Measurements from ENCODE around the gene SFRP2. TPM values are rescaled to one million over a fixed set of nuclear protein-coding genes. Genes with fewer than 3 reads are reported as not detected.

The SFRP2 gene
- total RNA-seq, 1 experiment from 2014 or later, result not detected

DNA sequence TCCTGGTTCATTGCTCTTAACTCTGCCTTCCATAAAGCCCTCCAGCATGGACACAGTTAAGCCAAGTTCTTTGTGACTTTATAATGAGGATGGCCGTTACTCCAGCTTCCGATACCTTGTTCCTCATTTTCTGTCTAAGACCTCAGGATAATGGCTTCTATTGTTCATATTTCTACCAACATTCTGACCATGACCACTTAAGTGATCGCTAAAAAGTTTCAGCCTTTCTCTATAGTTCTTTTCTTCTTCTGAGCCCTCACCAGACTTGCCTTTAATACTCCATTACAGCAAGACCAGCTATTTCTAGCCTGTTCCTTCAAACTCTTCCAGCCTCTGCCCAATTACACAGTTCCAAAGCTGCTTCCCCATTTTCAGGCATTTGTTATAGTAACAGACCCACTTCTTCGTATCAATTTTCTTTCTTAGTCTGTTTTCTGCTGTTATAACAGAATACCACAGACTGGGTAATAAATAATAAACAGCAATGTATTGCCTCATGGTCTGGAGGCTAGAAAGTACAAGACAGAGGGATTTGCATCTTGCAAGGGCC, 41.4 kb downstream of the SFRP2 start:
- no peaks in the 10 kb centered on the region for H3K27me3 ChIP-seq (replicated peaks; ENCODE audit: control insufficient read depth, insufficient read depth, low read length)
- CTCF ChIA-PET, result no interaction called here
- BruUV-seq (replicated peaks), result no TSS peak
- Mint-ChIP-seq H3K4me1 (ENCODE audit: low read depth, unreplicated experiment) (no peaks in the 10 kb centered on the region), H3K9me3 (ENCODE audit: unreplicated experiment) (no peaks in the 10 kb centered on the region), H3K36me3 (ENCODE audit: insufficient read depth, unreplicated experiment) (no peaks in the 10 kb centered on the region), H3K27me3 (ENCODE audit: insufficient read depth, unreplicated experiment) (peaks cover 2% of the 10 kb centered on the region), H3K4me3 (ENCODE audit: unreplicated experiment) (no peak overlapping the region), H3K27ac (ENCODE audit: unreplicated experiment) (no peak overlapping the region)
- POLR2A ChIA-PET, result no interaction called here
- H3K4me1 ChIP-seq, result no peaks in the 10 kb centered on the region
- H3K4me3 ChIP-seq (ENCODE audit: low read depth, low read length), result no peak overlapping the region
- no peaks in the 10 kb centered on the region for H3K36me3 ChIP-seq (ENCODE audit: control insufficient read depth, insufficient read depth, low read length)
- H3K9me3 ChIP-seq, result no peaks in the 10 kb centered on the region
- TF ChIP-seq, protein P1, sequence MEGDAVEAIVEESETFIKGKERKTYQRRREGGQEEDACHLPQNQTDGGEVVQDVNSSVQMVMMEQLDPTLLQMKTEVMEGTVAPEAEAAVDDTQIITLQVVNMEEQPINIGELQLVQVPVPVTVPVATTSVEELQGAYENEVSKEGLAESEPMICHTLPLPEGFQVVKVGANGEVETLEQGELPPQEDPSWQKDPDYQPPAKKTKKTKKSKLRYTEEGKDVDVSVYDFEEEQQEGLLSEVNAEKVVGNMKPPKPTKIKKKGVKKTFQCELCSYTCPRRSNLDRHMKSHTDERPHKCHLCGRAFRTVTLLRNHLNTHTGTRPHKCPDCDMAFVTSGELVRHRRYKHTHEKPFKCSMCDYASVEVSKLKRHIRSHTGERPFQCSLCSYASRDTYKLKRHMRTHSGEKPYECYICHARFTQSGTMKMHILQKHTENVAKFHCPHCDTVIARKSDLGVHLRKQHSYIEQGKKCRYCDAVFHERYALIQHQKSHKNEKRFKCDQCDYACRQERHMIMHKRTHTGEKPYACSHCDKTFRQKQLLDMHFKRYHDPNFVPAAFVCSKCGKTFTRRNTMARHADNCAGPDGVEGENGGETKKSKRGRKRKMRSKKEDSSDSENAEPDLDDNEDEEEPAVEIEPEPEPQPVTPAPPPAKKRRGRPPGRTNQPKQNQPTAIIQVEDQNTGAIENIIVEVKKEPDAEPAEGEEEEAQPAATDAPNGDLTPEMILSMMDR (IDR thresholded peaks at IDR 0.05; ENCODE audit: insufficient read depth in 1 of 2, low read depth in 1 of 2, low read length in 1 of 2, severe bottlenecking in 1 of 2, unreplicated experiment in 1 of 2), result no peak
- no peak for DNase-seq
- intact Hi-C loops (cut with micrococcal nuclease; ENCODE audit: unreplicated experiment), result no loop called here

DNA sequence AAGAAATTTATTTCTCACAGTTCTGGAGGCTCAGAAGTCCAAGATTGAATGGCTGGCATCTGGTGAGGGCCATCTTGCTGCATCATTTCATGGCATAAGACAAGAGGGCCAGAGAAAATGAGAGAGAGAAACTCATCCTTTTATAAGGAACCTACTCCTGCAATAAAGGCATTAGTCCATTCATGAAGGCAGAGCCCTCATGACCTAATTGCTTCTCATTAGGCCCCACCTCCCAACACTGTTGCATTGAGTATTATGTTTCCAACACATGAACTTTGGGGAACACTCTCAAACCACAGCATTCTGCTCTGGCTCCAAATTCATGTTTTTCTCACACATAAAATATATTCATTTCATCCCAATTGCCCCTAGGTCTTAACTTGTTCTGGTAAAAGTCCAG, 43.2 kb downstream of the SFRP2 start:
- H3K4me3 ChIP-seq (ENCODE audit: low read depth, low read length), result no peak overlapping the region
- no peaks in the 10 kb centered on the region for H3K36me3 Mint-ChIP-seq (ENCODE audit: insufficient read depth, unreplicated experiment)
- peaks cover 4% of the 10 kb centered on the region for H3K9me3 Mint-ChIP-seq (ENCODE audit: unreplicated experiment)
- no peaks in the 10 kb centered on the region for H3K36me3 ChIP-seq (ENCODE audit: control insufficient read depth, insufficient read depth, low read length)
- CTCF ChIA-PET, result no interaction called here
- intact Hi-C loops (cut with micrococcal nuclease; ENCODE audit: unreplicated experiment), result no loop called here
- no peaks in the 10 kb centered on the region for H3K4me1 ChIP-seq
- no peaks in the 10 kb centered on the region for H3K4me1 Mint-ChIP-seq (ENCODE audit: low read depth, unreplicated experiment)
- DNase-seq, result no peak
- no peaks in the 10 kb centered on the region for H3K27me3 ChIP-seq (replicated peaks; ENCODE audit: control insufficient read depth, insufficient read depth, low read length)
- POLR2A ChIA-PET, result no interaction called here
- H3K27ac Mint-ChIP-seq (ENCODE audit: unreplicated experiment), result no peak overlapping the region
- H3K9me3 ChIP-seq, result no peaks in the 10 kb centered on the region; the same call in 1 of the 2 replicates
- no TSS peak for BruUV-seq (replicated peaks)
- H3K4me3 Mint-ChIP-seq (ENCODE audit: unreplicated experiment), result no peak overlapping the region
- TF ChIP-seq, protein P1 (IDR thresholded peaks at IDR 0.05; ENCODE audit: insufficient read depth in 1 of 2, low read depth in 1 of 2, low read length in 1 of 2, severe bottlenecking in 1 of 2, unreplicated experiment in 1 of 2), result no peak
- peaks cover under 1% of the 10 kb centered on the region for H3K27me3 Mint-ChIP-seq (ENCODE audit: insufficient read depth, unreplicated experiment)

DNA sequence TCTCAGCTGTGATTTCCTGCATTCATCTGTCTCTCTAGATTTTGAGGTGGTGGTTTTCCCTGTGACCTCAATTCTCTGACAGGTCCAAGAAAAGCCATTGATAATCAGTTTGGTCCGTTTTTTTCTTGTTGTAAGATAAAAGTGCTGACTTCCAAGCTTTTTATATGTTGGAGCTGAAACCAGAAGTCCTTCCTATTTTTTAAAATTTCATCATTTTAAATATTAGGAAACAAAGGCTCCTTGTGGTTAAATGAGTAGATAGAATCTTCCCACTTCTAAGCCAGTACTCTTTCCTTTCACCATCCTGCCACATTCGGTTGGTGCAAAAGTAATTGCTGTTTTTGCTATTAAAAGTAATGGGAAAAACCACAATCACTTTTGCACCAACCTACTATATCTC, 47.3 kb downstream of the SFRP2 start:
- H3K4me1 Mint-ChIP-seq (ENCODE audit: low read depth, unreplicated experiment), result no peaks in the 10 kb centered on the region
- POLR2A ChIA-PET, result no interaction called here

More for the DNA sequence above, 47.3 kb downstream of the SFRP2 start:
- CTCF ChIA-PET, result interaction anchor here (1.1 kb wide), 1 partner anchor 98 kb away, joined by 5 read pairs; no protein-coding TSS in a partner anchor
- Mint-ChIP-seq H3K4me3 (ENCODE audit: unreplicated experiment) (no peak overlapping the region), H3K36me3 (ENCODE audit: insufficient read depth, unreplicated experiment) (no peaks in the 10 kb centered on the region), H3K9me3 (ENCODE audit: unreplicated experiment) (peaks cover 20% of the 10 kb centered on the region), H3K27me3 (ENCODE audit: insufficient read depth, unreplicated experiment) (peaks cover 9% of the 10 kb centered on the region), H3K27ac (ENCODE audit: unreplicated experiment) (no peak overlapping the region)
- Histone ChIP-seq H3K9me3 (no peaks in the 10 kb centered on the region; the same call in 1 of the 2 replicates), H3K4me1 (no peaks in the 10 kb centered on the region), H3K4me3 (ENCODE audit: low read depth, low read length) (no peak overlapping the region), H3K36me3 (ENCODE audit: control insufficient read depth, insufficient read depth, low read length) (no peaks in the 10 kb centered on the region), H3K27me3 (replicated peaks; ENCODE audit: control insufficient read depth, insufficient read depth, low read length) (no peaks in the 10 kb centered on the region)
- DNase-seq, result no peak
- TF ChIP-seq, protein P1 (IDR thresholded peaks at IDR 0.05; ENCODE audit: insufficient read depth in 1 of 2, low read depth in 1 of 2, low read length in 1 of 2, severe bottlenecking in 1 of 2, unreplicated experiment in 1 of 2), result no peak
- no TSS peak for BruUV-seq (replicated peaks)
- intact Hi-C loops (cut with micrococcal nuclease; ENCODE audit: unreplicated experiment), result no loop called here

Data from Caco-2 (cell line).